GM18507 (cell line): ENCODE data around the gene AAMDC.
"Not testable (repeated sequence)": the region's sequence is repeated elsewhere in the genome, so short reads cannot be mapped to it uniquely, and the experiment has no call there.

Source experiments
- DNase-seq: peaks from one replicate; pipeline ENCODE4 v3.0.0; 2011; ENCODE audit warnings: low read depth; ENCODE audit not compliant: insufficient read length; ENCODE audit errors: extremely low spot score
- FAIRE-seq: peaks from 2 replicates; lab custom pipeline; 2011; peaks lifted over from hg19 to GRCh38; lab: Jason Lieb, UNC

AAMDC gene

GRCh38 chr11:77819411-77819920 lies 1.5 kb upstream of the AAMDC start:
- FAIRE-seq (peak; percentile 83), DNase-seq (peak; percentile 57)

GRCh38 chr11:77819921-77820564 lies 901 bp upstream of the AAMDC start:
- no peak for DNase-seq
- FAIRE-seq, result no peak

DNA sequence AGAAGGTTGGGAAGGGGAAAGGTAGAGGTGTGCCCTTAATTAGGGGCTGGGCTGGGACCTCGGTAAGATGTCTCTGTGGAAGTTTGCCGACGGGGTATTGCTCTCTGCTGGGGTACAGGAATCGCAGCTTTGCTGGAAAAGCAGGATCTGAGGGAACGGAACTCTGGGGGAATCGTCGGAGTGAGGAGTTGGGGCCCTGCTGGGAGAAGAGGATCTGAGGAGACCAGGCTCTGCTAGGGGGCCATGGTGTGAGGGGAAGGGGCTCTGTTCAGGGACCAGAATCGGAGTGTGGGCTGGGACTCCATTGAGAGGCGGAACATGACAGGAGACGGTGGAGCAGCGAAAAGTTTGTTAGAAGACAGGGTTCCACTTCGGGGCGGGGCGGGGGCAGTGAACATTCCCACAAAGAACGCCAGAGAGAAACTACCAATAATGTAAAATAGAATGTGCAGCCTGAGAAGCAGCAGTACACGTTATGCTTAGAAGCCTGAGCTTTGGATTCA lies 456 bp downstream of the AAMDC start:
- DNase-seq (no peak), FAIRE-seq (no peak)

- FAIRE-seq, DNase-seq: not testable (repeated sequence)
Measured at GRCh38 chr11:77822126-77822525, 1.2 kb downstream of the AAMDC start.

GRCh38 chr11:77823775-77824174 lies 2.8 kb downstream of the AAMDC start:
- no peak for FAIRE-seq
- DNase-seq, result no peak

- no peak for DNase-seq
- no peak for FAIRE-seq
Measured at GRCh38 chr11:77828926-77829325, 8.0 kb downstream of the AAMDC start.

GRCh38 chr11:77833302-77833701 lies 12.4 kb downstream of the AAMDC start:
- DNase-seq (no peak), FAIRE-seq (no peak)

DNA sequence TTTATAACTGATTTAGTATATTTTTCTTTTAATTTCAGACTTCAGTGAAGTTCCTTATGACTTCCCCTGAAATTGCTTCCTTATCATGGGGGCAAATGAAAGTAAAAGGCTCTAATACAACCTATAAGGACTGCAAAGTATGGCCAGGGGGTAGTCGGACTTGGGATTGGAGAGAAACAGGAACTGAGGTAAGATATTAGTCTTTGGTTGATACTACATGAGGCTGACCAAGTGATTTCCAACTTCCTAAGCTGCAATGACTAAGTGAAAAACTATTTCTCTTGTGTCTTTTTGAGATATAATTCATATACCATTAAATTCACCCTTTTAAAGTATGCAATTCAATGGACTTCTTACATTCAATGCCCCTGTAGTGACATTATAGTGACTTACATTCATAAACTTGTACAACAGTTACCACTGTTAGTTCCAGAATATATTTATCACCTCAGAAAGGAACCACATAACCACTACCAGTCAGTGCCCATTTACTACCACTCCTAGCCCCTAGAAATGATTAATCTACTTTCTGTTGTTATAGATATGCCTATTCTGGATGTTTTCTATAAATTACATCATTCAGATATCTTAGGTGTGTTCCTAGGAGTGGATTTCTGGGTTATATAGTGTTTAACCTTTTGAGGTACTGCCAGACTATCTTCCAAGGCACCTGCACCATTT lies 21.6 kb downstream of the AAMDC start:
- FAIRE-seq (no peak), DNase-seq (no peak)

DNA sequence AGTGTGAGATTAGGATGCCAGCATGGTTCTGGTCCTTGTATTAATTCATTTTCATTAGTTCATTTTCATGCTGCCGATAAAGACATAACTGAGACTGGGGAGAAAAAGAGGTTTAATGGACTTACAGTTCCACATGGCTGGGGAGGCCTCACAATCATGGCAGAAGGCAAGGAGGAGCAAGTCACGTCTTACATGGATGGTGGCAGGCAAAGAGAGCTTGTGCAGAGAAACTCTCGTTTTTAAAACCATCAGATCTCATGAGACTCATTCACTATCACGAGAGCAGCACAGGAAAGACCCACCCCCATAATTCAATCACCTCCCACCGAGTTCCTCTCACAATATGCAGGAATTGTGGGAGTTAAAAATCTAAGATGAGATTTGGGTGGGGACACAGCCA lies 22.8 kb downstream of the AAMDC start:
- not testable (repeated sequence) for DNase-seq, FAIRE-seq

DNA sequence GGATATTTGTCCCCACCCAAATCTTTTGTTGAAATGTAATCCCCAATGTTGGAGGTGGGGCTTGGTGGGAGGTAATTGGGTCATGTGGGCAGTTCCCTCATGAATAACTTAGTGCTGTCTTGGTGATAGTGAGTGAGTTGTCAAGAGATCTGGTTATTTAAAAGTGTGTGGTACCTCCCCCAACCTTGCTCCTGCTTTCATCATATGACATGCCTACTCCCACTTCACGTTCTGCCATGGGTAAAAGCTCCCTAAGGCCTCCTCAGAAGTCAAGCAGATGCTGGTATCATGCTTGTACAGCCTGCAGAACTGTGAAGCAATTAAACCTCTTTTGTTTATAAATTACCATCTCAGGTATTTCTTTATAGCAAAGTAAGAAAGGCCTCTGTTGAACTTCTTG lies 30.6 kb downstream of the AAMDC start:
- no peak for DNase-seq
- no peak for FAIRE-seq

- DNase-seq (no peak), FAIRE-seq (no peak)
Measured at GRCh38 chr11:77854838-77855237, 33.9 kb downstream of the AAMDC start.

GRCh38 chr11:77857906-77858457 lies 37.0 kb downstream of the AAMDC start:
- not testable (repeated sequence) for DNase-seq, FAIRE-seq

GRCh38 chr11:77861444-77861843 lies 40.5 kb downstream of the AAMDC start:
- not testable (repeated sequence) for DNase-seq, FAIRE-seq

- no peak for FAIRE-seq
- DNase-seq, result no peak
Measured at GRCh38 chr11:77865805-77866204, 44.9 kb downstream of the AAMDC start.

DNA sequence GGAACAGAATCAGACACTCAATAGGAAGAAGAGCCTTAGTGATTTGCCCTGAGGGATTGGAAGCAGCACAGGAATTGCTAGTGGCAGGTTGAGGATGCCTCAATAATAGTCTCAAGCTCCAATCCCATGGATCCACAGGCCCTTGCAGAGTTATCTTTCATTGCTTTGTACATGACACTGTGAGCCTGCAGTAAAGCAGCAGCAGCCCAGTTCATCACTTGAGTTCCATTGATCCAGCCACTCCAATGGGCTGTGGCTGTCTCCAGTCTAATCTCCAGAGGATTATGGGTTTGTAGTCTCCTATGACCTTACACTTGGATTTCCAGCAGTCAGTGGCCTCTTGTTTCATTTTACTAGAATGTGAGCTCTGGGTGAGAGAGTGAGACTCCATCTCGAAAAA lies 45.4 kb downstream of the AAMDC start:
- no peak for FAIRE-seq

DNA sequence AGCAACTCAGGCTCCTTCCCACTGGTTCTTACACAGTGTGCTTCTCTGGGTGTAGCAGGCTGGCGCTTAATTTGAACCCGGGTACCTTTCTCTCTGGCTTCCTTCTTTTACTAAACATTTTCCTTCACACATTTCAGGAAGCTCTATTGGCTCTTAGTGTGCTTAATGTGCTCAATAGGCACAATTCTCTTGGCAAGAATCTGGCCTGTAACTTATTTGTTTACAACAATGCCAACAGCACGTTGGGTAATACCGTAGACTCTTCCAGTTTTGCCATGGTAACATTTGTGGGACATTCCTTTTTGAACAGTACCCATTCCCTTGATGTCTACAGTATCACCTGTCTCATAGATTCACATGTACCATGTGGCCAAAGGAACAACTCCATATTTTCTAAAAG lies 47.8 kb downstream of the AAMDC start:
- FAIRE-seq (no peak), DNase-seq (no peak)

More for the DNA sequence above, 45.4 kb downstream of the AAMDC start:
- no peak for DNase-seq

- DNase-seq (no peak), FAIRE-seq (no peak)
Measured at GRCh38 chr11:77871855-77872254, 50.9 kb downstream of the AAMDC start.

- FAIRE-seq, result no peak
- DNase-seq, result no peak
Measured at GRCh38 chr11:77873345-77873744, 52.4 kb downstream of the AAMDC start.

- FAIRE-seq (no peak), DNase-seq (no peak)
Measured at GRCh38 chr11:77874206-77874605, 53.3 kb downstream of the AAMDC start.

DNA sequence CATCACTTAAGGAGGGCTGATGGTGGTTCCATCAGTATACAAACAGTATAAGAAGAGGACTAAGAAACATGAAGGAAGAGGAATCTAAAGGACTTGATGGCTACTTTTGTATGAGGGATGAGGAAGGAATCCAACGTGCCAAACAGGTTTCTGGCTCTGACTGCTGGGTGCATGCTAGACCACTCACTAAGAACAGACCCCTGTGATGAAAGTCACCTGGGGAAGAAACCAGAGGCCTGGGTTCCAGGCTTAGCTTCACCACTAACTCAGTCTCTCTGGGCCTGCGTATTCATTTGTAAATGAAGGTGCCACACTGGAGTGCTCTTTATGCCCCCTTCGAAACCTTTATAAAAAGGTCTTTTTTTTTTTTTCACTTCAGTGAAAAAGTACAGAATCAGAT lies 55.1 kb downstream of the AAMDC start:
- DNase-seq (no peak), FAIRE-seq (no peak)
